Activated CD4-positive, CD25-positive, alpha-beta regulatory T cell treated with anti-CD3 and anti-CD28 coated beads, Interleukin-2, amount 50 U/mL, for 72 hours (primary cell): ENCODE measurements around the gene DNAH3.

Experiments used
- DNase-seq: peaks from one replicate; pipeline ENCODE4 v3.0.0; 2021

The DNAH3 gene

DNA sequence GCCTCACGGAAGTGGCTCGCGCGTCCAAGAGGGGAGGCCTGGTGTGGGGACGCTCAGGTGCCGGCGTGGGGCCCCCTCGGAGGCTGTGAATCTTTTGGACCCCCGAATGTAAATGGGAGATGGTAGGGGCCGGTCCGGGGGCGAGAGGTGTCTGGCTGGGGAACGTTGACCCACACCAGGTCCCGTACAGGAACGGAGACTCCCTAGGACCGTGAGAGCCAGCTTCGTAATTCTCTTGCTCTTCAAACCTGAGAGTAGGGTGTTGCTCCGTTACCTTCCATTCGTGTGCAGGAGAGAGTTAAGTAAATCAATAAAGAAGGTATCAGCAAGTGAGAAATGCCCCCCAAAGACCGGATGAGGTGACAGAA, 249.6 kb downstream of the DNAH3 start:
- no peak for DNase-seq

DNA sequence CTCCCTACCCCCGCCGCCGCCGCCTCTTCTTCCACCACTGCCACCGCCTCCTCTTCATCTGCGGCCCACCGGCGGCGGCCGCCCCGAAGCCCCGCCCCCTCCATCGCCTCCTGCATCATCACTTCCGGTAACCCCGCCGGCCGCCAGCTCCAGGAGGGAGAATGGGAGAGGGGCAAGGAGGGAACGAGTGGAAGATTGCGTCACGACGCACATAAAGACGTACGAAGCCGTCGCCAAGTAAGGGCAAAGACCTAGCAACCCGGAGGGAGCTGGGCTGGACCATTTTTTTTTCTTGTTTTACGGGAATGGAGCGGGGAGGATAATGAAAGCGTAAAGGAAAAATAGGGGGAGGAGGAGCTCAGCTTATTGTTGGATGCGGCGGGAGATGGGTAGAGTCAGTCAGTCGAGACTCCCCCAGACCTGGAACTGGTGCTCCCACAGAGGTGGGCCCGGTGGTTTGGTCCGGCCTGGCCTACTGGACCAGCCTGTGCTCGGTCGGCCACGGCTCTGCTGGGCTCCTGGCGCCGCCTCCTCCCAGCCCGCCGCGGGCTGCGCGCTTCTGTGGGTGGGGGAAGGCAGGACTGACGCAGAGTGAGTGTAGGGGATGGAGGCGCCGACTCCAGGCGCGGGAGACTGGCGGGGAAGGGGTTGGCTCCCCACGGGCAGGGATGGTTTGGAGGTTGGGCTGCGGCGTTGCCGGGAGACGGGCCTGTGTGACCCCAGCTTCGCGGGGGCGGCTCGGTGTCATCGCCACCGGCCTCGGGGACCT, 250.2 kb downstream of the DNAH3 start, which contains the start of the genes DCUN1D3 and LYRM1:
TSS of gene DCUN1D3 (minus strand) at position 60 of the 769 bp plus-strand sequence. CDS start 37,820 bp downstream, outside the sequence.
TSS of gene LYRM1 (plus strand) at position 473 of the 769 bp plus-strand sequence. CDS start 14,785 bp downstream, outside the sequence.
- peak; percentile 81 for DNase-seq

DNA sequence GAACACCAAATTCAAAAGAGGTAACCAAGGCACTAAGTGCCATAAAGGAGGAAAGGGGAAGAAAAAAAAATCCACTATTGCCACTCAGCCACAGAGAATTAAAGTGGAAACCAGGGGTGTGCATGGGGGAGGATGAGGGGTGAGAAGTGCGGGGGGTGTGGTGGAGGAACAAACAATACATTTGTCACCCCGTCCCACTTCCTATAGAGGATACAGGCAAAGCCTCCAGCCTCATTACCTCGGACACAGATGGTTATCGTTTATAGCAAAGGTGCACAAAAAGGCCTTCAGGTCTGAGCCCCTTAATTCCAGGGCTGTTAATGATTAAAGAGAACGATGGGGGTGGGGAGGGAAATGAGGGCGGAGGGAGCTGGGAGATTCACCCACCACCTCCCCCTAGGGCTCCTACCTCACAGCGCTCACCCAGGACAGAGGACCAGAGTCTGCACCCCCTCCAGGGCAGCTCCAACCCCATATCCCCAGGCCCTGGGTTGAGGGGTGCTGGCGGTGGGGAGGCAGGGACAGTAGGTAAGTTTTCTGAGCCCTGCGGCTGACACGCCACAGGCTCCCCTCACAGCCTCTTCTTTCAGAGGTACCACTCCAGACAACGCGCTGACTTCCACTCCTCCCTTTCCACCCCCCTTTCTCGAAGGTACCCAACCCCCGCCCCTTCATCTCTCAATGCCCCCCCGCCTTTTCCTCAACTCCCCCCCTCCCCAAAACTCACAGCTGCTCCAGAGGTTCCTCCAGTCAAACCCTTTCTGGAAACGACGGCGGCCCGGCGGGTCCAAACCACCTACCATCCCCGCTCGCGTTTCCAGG, 251.0 kb downstream of the DNAH3 start:
- no peak for DNase-seq

DNA sequence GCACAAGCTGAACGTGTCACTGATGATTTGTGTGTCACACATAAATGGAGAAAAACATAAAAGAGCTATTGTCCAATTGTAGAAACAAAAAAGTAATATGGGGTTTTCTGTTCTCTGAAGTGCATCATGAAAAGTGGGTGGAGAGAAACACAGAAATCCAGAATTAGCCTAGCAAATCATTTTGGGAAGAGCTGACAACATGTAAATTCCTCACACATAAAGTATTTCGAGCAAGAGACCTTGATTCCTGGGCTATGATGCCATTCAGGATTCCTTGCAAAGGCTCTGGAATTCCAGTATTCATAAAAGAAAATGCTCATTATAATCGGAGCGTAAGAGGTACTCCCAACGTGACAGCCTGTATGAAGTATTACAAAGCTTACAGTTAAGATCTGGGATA, 251.6 kb downstream of the DNAH3 start:
- no peak for DNase-seq

DNA sequence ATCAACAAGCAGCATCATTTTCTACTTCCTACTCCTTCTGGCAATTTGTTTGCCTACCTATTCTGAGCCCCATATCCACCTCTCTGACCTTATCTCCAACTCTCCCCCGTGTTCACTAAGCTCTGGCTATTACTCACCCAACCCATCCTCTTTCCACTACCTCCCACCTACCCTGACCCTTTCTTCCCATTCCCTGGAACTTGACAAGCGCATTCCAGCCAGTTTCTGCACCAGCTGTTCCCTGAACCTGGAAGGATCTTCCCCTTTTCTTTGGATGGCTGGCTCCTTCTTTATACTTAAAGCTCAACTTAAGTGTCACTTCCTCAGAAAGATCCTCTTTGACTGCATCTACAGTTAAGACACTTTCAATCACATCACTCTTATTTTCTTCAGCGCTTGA, 252.7 kb downstream of the DNAH3 start:
- DNase-seq, result no peak

DNA sequence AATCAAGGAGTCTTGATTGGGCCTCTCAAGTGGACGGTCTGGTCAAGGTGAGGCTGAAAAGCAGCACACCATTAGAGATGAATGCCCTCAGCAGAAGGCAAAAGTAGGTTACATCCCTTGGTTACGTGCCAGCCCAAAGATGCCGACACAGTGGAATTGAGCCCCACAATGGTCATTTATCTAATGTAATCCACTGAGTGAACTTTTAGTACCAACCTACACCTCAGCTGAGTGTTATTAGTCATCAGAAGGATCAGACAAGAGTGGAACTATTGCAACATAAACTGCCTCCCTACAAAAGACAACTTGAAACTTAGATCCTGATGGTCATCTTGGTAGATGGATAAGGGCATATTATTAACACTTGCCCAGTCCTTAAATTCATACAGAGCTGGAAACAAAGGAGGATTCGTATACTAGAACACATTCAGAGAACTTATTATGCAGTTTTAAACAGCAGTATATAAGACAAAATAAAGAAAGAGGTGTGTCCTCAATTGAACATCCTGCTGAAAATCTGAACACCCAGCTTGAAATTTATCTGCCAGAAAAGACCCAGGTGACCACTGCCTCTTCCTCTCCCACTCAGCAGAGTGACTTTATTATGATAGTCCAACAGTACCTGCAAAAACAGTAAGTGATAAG, 253.3 kb downstream of the DNAH3 start:
- DNase-seq, result no peak

DNA sequence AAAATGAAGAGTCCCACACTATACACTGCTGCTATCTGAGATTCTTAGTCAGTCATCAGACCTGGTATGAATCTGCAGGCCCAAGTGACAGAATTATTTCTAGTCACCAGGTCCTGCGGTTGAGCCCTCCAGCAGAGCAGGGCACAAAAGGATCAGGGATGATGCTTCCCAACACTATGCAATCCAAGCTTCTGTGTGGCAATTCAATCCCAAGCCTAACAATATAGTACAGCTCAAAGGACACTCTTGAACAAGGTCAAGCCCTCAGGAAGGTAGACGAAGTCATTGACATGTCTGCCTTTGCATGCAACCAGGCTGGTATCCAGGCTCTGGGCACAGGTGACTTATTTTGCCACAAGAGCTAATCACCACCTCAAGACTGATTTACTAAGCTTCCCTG, 256.3 kb downstream of the DNAH3 start:
- no peak for DNase-seq

DNA sequence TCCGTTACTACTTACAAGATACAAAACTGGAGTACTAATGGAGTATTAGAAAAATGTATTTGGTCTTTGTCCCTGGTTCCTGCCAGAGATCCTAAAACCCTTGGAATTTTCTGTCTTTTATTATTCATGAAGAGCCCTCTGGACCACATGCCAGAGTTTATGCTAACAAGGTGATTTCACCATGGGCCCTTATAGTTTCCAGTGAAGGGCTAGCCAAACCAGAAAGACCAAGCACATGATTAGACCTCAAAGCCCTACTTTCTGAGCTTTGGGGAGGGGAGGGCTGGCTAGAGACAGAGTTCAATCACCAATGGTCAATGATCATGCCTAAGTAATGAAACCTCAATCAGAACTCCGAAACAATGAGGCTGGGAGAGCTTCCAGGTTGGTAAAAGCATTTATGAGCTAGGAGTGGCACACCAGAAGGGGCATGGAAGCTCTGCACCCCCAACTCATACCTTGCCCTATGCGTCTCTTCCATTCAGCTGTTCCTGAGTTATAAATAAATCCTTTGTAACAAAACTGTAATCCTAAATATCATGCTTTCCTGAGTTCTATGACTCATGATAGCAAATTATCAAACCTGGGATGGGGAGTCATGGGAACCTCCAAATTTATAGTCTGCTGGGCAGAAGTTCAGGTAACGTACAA, 260.9 kb downstream of the DNAH3 start:
- DNase-seq, result no peak

DNA sequence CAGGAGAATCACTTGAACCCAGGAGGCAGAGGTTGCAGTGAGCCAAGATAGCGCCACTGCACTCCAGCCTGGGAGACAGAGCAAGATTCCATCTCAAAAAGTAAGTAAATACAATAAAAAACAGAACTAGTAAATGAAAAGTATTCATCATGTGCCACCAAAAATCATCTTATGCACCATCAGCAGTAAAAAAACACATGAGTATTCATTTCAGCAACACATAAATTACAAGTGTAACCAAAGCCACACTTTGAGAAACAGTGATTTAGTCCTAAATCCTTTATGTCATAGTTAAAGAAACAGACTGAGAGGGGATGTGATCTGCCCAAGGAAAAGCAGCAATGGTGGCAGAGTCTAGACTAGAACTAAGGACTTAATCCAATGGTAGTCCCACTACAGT, 263.4 kb downstream of the DNAH3 start:
- DNase-seq, result no peak

DNA sequence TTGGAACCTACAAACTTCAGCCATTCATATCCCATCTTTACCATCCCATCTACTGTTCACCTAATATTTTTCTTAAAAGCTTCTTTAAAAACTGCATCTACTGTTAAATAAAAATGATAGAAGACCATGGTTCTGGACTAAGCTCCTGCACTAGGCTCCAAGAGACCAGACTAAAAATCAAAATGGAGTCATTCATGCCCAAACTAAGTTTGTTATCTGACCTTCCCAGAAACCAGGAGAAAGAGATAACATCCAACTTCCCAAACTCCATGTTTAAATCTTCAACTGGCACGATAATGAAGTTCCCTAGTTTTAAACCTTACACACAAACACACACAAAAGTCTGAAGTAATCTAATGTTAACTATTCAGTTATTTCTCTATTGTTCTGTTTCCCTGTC, 264.3 kb downstream of the DNAH3 start:
- DNase-seq, result no peak

DNA sequence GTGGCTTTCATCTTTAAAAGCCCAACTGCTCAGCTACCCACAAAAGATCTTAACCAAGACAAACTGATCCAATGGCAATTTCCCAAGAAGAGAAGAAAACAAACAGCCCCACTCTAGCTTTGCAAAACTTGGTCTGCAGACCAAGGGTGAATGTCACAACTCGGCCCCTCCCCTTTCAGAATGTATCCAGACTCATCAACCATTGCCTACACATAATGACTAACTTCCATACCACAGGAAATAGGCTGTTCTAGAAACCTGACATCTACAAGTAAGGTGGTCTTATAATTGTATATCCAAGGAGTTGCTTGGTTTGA, 266.4 kb downstream of the DNAH3 start:
- DNase-seq, result no peak

DNA sequence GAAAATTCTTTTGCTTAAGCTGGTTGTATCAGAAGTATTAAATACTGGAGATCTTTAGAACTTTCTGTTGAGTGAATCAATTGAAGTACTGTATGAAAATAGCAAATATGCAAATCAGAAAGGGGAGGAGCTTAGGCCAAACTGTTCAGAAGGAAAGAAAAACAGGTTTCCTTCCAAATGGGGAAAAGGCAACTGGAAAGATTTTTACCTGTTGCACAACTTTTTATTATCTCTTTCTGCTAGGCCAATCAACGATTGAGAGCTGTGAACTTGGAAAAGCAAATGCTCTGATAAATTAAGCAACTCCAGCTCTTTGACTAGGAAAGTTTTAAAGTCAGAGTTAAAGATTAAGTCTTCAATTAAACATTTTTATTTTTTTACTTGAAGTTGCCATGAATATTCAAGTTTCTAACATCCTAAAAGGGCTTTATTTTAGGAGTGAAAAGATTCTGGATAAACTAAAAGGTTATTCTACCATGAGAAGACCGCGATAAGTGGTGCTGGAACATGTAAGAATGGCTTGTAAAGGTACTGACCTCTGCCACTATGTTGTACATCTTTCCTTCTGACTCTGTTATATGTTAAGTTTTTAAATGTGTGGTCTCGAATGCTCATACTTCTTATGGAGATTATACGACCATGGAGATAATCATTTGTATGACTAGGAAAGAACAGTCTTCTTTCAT, 266.9 kb downstream of the DNAH3 start:
- no peak for DNase-seq
